ENCODE data around the gene CUX1.
"Not testable (repeated sequence)": the region's sequence is repeated elsewhere in the genome, so short reads cannot be mapped to it uniquely, and the experiment has no call there.

CUX1 gene

DNA sequence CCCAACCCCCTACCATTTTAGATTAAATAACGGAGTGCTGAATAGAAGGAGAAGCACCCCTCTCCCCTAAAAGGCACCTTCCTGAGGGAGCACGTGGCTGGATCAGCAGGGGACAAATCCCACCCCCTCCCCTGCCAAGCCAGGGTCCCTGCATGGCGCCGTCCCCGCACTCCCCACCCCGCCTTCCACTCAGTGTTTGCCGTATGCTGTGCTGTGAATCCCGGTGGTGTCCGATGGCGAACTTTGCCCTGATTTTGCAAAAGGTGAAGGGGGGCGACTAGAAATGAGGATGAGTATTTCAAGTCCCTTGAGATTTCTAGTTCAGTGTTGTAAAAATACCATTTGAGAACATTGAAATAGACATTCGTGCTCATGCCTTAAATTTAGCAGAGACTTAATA is 385.8 kb downstream of the CUX1 start:
- no peak for DNase-seq (ENCODE audit: low read depth in 1 of 2, low spot score in 1 of 2)

DNA sequence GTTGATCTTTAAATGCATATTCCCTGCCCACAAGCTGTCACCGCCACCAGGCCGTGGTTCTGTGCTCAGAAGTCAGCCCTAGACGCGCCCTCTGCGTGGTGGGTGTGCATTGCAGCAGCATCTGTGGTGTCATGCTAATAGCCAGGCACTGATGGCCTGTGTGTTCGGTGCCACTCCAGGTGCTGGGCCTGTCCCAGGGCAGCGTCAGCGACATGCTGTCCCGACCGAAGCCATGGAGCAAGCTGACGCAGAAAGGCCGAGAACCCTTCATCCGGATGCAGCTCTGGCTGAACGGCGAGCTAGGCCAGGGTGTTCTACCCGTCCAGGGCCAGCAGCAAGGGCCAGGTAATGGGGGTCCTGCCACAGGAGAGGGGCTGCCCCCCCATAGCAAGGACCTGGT is 386.8 kb downstream of the CUX1 start:
- no peak for DNase-seq (ENCODE audit: low read depth in 1 of 2, low spot score in 1 of 2)

DNA sequence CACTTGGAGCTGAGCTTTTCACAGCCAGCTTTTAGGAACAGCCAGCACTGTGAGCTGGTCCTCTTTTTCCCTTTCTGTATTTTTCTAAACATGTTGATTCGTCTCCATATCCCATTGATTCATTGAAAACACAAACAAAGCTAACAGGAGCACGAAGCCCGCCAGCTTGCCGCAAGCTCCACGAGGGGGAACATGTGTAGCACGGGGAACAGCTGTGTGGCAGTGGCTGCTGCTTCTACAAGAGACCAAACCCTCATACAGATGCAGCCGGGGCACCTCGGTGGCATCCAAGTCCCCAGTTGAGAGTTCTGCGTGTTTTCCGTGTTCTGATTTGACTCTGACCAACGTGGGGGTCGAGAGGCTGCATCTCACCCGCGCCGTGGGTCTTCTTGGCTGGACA is 388.5 kb downstream of the CUX1 start:
- no peak for DNase-seq (ENCODE audit: low read depth in 1 of 2, low spot score in 1 of 2)

DNA sequence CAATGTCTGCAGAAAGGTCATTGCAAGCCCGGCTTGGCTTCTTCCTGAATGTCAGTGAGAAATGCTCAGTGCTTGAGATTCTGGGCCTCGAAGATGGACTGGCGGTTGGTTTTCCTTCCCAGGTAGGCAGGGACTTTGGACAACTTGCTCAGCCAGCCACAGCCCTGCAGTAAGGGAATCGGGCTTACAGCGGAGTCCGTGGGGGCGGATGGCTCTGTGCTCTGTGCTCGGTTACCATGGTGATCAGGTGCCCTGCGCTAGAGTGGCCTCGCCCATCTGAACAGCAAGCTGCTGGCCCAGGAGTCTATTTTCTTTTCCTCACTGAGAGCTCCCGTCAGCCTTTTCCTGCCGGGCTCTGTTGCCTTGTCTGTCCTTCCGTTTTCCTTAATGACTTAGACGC is 391.4 kb downstream of the CUX1 start:
- no peak for DNase-seq (ENCODE audit: low read depth in 1 of 2, low spot score in 1 of 2)

DNA sequence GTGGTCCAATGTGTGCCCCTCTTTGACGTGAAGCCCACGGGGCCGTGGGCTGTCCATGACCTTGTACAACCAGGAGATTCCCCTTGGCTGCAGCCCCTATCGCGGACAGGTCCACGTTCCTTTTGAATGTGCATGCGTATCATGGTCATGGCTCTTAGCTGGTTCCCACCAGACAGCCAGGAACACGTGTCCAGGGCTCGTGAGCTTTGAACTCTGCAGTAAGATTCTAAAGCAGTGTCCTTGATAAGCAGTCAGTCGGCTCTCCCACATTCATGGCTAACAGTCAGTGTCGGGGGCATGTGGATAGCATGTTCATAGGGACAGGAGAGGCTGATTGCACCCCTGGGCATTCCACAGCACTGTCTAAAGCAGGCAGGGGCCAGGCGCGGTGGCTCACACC is 393.4 kb downstream of the CUX1 start:
- no peak for DNase-seq (ENCODE audit: low read depth in 1 of 2, low spot score in 1 of 2)

DNA sequence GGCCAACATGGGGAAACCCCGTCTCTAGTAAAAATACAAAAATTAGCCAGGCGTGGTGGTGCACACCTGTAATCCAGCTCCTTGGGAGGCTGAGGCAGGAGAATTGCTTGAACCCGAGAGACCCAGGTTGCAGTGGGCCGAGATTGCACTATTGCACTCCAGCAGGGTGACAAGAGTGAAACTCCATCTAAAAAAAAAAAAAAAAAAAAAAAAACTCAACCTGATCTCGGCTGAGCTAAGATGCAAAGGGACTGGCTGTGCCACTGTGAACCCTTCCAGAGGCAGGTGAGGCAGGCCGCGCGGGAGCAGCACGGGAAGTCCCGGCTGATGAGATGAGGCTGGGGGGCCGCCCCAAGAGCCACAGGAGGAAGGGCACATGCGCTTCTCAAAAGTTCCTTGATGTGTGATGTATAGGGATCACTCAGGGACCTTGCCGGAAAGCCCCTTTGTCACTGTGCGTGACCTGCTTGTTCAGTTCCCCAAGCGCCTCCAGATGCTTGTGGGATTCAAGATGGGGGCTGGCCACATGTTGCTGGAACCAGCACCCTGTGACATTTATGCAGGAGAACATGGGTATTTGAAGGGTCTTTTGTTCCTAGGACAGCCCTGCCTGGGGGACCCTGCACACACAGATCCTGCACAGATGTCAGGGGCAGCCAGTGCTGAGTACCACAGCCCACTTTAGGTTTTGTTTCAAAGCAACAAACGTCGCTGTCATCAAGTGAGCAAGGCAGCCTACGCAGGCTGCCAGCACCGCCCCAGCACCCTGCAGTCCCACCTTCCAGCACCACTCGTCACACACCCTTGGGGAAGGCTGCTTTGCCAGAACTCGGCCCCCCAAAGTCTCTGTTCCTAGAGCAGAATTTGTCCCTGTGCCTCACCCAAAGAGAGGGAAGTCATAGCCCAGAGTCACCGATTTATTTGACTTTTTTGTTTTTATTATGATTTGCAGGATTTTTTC is 394.4 kb downstream of the CUX1 start:
- no peak for DNase-seq (ENCODE audit: low read depth in 1 of 2, low spot score in 1 of 2)

DNA sequence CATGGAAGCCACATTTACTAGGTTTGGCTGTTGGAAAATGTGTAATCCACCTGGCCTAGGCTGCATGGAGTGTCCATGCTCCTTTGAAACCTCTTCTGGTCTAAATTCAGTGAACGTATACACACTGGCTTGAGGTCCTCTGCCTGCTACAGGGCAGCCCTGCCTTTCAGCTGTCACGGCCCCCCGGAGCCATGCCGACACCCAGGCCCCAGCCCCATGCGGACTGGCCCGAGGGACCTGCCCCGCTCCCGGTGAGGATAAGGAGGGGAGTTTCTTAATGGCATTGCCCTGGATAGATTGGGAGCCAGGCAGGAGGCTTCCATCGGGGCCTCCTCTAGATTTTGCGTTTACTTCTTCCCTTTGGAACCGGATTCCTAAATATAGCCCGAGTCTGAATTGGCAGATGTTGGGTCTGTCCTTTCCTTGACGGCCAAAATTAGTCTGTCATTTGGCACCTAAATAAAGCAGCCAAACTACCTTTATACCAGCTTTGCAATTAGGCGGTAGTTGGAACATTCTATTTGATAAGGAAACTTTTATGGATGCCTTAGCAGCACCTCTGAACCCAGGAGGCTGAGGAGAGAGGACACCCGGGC is 397.1 kb downstream of the CUX1 start:
- DNase-seq (ENCODE audit: low read depth in 1 of 2, low spot score in 1 of 2): no peak

DNA sequence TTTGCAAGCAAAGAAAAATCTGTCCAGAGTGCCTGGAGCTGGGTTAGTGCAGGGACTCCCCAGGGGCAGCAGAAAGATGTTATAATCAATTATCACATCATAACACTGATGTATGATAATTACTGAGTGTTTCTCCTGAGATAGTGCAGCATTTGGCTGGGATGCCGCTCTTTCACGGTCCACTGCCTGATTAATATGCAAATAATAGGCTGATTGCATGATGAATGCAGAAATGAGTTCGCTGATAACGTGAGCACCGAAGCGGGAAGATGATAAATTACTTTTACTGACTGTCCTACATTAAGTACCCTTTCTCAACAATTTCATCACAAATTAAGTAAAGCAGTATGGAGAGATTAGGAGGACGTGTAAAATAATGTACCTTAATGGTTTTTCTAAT is 397.8 kb downstream of the CUX1 start:
- DNase-seq (ENCODE audit: low read depth in 1 of 2, low spot score in 1 of 2): no peak

DNA sequence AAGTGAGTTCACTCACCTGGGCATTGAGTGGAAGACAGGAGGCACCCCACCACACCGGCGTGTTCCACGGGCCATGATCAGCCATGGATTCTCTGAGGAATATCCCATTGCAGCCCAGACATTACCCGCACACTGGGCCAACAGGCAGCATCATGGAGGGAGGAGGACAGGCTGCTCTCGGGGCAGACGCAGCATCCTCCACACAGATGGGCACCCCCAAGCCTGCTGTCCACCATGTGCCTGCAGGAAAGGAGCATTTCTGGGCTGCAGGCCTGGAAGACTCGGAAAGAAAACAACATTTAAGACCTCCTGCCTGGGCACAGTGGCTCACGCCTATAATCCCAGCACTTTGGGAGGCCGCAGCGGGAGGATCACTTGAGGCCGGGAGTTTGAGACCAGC is 398.3 kb downstream of the CUX1 start:
- DNase-seq (ENCODE audit: low read depth in 1 of 2, low spot score in 1 of 2): no peak

DNA sequence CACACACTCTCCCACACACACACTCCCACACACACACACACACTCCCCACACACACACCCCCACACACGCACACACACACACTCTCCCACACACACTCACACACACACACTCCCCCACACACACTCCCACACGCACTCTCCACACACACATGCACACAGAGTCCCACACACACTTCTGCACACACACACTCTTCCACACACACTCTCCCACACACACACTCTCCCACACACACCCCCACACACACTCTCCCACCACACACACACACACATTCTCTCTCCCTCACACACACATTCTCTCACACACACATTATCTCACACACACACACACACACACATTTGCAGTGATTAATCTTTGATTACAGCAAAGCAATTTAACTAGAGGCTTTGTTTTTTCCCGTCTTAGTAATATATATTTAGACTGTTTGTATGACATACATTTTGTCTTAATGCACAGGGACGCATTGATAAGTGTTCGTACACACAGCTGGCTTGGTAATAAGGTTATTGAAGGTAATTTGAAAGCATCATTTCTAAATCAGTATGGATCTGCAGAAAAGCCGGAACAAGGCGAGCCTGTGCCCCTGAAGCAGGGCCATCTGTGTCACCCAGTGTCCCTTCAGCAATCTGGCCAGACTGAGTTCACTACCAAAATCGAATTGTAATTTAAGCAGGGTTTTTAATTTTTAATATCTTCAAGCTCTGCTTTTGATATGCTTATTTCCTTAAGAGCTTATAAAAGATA is 399.3 kb downstream of the CUX1 start:
- DNase-seq (ENCODE audit: low read depth in 1 of 2, low spot score in 1 of 2): no peak

DNA sequence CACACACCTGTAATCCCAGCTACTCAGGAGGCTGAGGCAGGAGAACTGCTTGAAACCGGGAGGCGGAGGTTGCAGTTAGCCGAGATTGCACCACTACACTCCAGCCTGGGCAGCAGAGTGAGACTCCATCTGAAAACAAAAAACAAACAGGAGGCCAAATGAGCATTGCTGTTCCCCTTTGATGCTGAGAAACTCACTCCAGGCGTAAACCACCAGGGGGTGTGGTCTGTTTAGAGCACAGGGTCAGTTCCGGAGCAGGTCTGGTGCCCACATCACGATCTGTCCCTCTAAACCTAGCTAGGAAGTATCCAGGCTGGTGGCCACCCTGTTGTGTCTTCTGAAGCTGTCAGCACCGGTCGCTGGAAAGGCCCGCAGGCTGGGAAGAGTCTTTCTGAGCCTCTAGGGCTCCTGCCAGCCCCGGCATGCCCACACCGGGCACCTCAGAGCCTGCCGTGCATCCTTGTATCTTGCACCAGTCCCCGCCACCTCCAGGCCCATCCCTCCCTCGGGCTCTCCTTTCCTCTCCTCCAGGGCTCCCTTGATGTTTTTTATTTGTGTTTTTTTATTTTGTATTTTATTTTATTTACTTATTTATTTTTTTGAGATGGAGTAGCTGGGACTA is 402.9 kb downstream of the CUX1 start:
- DNase-seq (ENCODE audit: low read depth in 1 of 2, low spot score in 1 of 2): no peak

DNA sequence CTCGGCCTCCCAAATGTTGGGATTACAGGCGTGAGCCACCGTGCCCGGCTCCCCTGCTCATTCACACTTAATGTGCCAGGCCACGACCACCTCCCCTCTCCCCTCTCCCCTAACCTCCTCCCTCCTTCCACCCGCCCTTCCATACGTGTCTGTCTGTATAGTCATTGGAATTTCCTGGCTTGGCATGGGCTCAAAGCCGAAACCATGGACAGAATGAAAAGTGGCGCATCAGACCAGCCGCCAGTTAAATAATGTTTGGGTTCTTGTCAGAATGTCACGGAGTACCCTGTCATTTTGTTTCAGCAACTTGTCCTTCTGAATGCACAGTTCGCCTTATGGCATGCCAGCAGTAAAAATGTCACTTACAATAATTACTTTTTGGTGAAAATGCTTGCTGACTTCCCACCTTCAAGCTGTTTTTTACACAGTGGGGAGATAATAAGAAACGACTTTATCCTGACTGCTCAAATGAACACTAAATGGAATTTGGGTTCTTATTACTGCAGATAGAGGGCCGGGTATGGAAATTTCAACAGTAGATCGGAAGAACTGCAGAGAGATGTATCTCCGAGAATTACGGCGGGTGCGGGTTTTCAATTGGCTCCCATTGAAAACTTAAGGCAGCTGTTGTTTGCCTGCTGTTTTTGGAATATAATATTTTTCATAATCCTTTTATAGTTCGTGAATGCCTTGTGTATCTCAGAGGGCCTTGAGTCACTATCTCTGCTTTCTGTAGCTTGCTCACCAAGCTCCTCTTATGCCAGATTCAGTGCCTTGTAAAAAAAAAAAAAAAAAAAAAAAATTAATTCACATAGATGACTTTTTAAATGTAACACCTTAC is 403.8 kb downstream of the CUX1 start:
- DNase-seq (ENCODE audit: low read depth in 1 of 2, low spot score in 1 of 2): no peak

DNA sequence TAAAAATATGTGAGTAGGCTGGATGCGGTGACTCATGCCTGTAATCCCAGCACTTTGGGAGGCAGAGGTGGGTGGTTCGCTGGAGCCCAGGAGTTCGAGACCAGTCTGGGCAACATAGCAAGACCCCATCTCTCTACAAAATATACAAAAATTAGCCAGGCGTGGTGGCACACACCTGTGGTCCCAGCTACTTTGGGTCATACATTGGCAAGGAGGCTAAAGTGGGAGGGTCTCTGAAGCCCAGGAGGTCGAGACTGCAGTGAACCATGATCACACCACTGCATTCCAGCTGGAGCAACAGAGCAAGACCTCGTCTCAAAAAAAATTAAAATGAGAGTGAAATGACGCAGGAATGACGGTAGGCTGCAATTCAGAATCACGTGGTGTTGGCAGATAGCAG is 404.5 kb downstream of the CUX1 start:
- DNase-seq (ENCODE audit: low read depth in 1 of 2, low spot score in 1 of 2): no peak

DNA sequence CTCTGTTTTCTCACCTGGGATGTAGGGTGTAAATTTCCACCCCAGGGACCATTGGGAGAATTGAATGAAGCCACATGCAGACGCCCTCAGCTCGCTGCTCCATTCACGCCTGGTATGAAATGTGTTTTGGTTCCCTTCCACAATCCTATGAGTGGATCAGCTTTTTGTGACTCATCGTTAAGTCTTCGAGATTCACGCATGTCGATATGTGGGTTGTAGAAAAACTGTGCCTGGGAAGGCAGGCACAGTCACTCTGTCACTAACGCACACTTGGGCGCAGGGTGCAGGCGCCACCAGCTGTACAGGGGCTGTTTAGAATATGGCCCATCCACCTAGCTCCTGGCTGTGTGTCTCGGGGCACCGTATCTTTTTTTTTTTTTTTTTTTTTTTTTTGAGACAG is 405.0 kb downstream of the CUX1 start:
- no peak for DNase-seq (ENCODE audit: low read depth in 1 of 2, low spot score in 1 of 2)

DNA sequence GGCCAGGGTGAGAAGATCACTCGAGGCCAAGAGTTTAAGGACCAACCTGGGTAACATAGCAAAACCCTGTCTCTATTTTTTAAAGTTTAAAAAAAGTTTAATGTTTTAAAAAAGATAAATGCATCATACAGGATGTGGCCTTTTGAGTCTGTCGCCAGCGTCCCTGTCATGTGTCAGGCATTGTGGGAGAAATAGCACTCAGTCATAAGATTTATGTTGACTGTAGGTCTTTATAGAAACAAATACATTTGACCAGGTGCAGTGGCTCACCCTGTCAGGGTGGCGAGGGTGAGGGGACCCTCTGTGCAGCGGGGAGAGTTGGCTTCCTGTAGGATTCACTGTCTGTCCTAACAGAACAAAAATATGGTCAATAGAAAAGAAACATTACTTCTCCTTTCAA is 405.8 kb downstream of the CUX1 start:
- no peak for DNase-seq (ENCODE audit: low read depth in 1 of 2, low spot score in 1 of 2)

DNA sequence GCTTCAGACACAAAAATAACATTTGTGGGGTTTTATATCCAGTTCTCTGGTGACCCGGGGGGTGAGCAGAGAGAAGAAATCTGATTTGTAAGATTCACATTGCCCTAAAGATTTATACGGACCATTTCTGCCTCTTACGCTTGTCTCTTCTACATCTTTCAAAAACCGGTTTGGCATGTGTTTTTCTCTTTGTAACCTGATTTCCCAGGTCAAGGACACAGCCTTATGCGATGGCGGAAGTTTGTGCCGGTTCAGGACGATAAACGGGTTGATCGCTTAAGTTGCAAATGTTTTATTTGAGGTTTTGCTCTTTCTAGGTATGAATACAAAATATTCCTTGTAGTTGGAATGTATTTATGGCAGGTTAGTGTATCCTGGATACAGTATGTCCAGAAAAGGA is 407.6 kb downstream of the CUX1 start:
- DNase-seq (ENCODE audit: low read depth in 1 of 2, low spot score in 1 of 2): no peak

DNA sequence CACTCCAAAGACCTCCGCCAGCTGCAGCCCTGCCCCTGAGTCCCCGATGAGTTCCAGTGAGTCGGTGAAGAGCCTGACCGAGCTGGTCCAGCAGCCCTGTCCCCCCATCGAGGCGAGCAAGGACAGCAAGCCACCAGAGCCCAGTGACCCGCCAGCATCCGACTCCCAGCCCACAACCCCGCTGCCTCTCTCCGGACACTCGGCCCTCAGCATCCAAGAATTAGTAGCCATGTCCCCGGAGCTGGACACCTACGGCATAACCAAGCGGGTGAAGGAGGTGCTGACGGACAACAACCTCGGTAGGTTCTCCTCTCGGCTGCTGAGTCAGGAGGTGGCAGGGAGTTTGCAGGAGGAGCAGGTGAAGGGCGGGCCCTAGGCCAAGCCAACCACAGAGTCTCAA is 409.9 kb downstream of the CUX1 start:
- no peak for DNase-seq (ENCODE audit: low read depth in 1 of 2, low spot score in 1 of 2)

DNA sequence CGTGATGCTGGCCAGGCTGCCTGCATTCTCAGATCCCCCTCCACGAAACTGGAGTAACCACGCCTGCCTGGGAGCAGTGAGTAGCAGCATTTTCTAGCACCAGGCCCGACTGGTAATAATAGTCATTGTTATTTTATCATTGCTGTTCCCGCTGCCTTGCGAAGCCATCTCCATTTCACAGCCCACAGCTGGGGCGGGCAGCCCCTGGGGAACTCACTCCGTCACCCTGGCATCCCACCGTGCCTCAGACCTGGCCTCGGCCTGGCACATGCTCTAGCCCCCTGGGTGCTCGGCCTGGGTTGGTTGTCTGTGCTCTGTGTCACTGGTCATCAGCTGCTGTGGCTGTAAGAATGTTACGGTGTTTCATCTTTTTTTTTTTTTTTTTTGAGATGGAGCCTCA is 411.5 kb downstream of the CUX1 start:
- no peak for DNase-seq (ENCODE audit: low read depth in 1 of 2, low spot score in 1 of 2)

DNA sequence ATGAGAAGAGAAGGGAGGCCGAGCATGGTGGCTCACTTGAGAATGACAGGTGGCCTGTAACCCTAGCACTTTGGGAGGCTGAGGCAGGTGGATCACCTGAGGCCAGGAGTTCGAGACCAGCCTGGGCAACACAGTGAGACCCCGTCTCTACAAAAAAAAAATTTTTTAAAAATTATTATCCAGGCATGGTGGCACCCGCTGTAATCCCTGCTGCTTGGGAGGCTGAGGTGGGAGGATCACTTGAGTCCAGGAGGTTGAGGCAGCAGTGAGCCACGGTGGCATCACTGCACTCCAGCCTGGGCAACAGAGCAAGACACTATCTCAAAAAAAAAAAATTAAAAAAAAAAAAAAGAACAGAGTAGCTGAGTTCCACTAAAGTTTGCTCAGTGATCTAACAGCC is 412.7 kb downstream of the CUX1 start:
- DNase-seq (ENCODE audit: low read depth in 1 of 2, low spot score in 1 of 2): not testable (repeated sequence)

DNA sequence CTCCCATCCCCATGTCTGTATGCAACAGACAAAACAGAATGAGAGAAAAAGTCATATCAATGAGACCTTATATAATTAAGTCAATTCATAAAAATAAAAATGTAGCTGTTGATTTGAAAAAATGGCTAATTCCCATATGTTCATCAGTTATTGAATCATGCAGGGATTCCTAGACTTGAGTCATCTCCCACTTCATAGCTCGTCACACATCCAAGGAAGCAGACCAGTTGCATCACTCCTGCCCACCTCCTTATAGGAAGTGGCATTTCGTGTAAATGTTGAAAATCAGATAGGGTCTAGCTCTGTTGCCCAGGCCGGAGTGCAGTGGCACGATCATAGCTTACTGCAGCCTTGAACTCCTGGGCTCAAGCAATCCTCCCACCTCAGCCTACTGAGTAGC is 413.2 kb downstream of the CUX1 start:
- DNase-seq (ENCODE audit: low read depth in 1 of 2, low spot score in 1 of 2): no peak

Measured in activated CD4-positive, alpha-beta T cell treated with anti-CD3 and anti-CD28 coated beads, Interleukin-2, amount 50 U/mL, for 24 hours (primary cell).